Measurements from ENCODE around the gene CHST8. TPM values are rescaled to one million over a fixed set of nuclear protein-coding genes. Genes with fewer than 3 reads are reported as not detected.

Gene CHST8
- total RNA-seq, 1 donor from 2014 or later = 14.0 TPM

DNA sequence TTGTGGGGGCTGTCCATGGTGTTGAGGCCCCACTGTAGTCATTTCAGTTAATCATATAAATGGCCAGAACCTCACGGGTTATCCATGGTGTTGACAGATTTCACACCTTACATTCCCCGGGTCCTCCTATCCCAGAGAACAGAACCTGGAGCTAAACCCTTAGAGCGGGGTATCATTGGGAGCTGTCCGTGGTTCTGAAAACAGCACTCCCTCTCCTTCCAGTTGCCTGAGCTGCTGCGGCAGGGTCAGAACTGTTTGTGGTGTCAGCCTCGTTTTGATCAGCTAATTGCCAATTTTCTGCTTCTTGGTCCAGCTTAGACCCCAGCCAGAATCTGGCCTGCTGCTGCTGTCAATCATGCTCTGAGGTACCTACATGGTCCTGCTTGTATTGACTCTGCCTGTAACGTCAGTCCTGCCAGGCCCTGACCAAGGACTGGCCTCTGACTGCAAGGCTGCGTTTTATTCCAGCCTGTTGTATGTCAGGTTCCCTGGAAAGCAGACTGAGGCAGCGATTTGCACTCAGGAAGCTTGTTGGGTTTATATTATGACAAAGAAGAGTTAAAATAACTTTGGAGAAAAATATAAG, 119.2 kb downstream of the CHST8 start:
- DNase-seq = no peak

DNA sequence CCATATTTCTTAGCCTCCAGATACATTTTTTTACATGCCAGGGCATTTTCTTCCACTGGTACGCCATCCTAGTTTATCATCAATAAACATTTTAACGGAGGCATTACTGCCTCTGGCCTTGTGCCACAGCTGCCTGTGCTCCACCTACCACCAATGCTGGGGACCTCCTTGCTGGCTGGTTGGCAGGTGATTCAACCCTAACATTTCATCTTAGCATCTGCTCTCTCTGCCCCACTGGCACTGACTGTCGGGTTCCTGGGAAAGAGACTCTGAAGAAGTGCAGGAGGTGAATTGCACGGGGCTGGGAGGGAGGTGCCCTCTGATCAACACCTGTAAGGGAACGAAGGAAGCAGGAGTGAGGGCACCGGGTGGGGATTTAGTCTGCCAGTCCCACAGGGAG, 123.5 kb downstream of the CHST8 start:
- DNase-seq = no peak

DNA sequence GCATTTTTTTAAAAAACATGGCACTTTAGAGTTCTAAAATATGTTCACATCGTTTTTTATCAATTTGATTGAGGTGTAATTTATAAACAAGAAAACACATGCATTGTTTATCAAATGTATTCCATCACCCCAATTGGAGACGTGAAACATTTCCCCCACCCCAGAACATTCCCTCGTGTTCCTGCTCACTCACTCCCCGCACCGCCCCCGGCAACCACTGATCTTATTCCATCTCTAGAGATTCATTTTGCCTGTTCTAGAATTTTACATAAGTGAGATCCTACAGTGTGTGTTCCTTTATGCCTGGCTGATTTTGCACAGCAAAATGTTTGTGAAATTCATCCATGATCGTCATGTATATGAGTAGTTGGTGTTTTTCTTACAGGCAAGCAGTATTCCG, 124.4 kb downstream of the CHST8 start:
- DNase-seq = no peak

DNA sequence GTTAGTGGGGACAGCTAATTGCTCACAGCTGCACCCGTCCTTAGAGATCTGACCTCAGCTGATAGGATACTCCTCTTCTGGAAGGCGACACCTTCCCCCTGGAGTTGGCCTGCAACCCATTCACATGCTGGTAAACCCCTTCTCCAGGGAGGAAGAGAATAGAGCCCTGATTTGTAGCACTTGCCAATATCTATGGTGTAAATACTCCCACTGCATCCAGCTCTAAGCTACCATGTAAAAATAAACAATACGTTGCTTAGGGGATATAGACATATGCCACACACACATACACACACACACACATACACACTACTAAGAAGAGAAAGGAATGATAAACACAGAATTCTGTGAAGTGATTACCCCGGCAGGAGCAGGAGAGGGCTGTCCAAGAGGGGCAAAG, 125.5 kb downstream of the CHST8 start:
- DNase-seq = no peak

DNA sequence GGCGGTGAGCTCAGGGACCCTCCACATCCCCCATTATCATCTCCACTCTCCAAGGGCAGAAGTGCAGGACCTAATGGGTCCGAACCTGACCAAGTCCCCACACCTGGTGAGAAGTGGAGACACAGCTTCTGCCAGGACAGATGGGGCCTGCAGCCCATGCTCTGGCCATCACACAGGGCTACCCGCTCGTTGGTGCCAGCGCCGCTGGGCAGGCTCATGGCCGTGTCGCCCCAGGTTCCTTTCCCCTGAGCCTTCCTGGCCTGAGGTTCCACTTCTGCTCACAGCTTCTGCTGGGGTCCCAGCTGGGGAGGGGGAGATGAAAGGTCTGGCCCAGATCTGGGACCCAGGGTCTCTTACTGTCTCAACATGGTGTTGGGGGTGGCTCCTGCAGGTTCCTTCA, 126.5 kb downstream of the CHST8 start:
- DNase-seq = no peak

DNA sequence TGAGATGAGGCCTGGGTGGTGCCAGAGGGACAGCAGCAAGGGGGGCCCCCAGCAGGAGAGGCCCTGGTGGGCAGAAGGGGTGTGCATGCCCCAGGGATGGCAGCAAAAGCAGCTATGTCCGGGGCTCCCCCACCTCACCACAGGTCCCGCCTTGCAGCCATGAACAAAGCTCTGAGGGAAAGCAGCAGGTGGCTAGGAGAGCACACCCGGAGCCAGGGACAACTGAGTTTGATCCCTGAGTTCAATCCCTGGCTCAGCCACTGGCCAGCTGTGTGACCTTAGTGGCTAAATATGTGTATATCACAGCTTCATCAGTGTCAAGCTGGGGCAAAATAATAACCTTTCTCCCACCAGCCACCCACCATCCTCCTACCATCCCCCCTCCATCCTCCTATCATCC, 127.3 kb downstream of the CHST8 start:
- DNase-seq = no peak

DNA sequence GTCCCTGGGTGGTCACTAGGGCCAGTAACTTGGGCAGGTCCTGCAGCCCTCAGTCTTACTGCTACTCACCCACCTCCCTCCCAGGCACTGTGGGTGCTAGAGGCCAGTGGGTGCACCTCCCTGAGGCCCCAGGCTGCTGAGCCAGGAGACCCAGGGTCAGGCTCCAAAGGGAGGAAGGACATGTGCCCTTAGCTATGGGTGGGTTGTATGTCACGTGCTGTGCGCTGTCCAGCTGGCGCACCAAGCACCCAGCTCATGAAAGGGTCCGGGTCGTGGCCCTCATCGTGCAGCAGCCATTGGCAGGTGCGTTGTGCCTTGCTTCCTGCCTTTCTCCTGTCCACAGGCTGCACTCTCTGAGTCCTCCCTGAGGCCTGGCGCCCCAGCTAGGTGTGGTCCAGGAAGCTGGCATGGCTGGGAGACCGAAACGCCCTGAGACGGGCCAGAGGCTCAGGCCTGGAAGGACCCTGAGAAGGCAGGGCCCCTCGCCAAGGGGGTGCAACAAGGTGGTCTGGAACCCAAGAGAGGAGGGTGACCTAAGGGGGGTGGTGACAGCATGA, 127.9 kb downstream of the CHST8 start:
- DNase-seq = no peak

DNA sequence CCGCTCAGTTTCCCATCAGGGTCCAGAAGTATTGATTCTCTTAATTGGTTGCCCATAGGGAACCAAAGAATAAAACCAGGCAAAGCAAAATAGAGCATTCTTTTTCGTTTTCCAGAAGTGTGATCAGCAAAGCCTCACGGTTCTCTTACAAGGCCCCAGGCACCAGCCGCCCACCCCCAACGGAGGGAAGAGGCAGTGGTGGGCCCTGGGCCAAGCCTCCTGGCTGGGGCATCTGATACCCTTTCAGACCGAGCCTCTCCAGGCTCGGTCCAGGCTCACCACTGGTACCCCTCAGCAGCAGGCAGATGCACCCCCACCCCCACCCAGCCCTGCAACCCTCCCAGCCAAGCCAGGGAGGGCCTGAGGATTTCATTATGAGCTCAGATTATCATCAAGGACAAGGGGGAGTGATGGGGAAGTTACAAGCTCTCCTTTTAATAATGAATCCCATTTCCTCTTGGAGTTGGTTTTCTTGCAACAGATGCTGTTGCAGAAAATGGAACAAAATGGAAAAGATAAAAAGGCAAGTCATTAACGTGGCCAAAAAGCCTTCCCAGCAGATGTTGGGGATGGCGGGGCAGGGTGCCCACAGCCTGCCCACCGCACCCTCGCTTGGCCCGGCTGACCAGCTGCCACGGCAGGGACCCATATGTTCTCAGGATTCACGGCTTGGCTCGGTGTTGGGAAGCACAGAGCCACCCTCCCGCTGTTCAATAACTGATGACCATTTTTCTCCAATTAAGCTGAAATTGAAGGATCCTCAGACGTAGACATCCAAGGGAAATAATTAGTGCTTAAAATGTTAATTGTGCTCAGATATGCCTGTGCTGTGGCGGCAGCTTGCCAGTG, 129.1 kb downstream of the CHST8 start:
- DNase-seq = no peak

- DNase-seq = no peak
Observed at GRCh38 chr19:33751436-33751770, 129.7 kb downstream of the CHST8 start.

DNA sequence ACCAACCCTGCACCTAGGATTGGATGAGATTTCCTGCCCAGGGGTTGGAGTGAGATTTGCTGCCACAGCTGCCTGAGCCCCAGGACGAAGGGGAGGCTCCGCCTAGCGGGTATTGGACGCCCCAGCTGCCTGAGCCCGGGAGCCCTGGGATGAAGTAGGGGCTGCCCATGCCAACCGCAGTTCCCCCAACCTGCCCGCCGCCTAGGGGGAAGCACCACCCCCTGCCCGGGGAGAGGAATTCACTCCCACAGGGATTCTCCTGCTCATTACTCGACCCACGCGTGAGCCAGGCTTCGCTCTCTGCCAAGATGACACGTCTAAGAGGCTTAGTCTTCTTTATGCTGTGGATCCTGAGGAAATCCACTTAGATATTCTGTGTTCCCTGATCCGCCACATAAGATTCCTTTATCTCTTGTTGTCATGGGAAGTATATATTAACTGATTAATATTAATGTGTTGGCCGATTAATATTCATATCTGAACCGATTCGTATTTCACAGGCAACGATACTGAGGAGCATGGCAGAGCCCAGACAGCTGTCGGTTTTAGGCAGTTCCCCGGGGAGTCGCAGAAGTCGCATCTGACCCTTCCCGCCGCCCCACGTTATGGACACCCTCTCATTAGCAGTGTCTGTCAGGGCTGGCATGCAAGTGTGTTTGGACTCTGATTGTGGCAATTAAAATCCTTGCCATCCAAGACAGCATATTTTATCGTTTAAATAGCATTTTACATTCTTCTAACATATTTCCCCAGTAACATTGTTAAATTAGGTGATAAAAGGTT, 130.5 kb downstream of the CHST8 start:
- DNase-seq = no peak

DNA sequence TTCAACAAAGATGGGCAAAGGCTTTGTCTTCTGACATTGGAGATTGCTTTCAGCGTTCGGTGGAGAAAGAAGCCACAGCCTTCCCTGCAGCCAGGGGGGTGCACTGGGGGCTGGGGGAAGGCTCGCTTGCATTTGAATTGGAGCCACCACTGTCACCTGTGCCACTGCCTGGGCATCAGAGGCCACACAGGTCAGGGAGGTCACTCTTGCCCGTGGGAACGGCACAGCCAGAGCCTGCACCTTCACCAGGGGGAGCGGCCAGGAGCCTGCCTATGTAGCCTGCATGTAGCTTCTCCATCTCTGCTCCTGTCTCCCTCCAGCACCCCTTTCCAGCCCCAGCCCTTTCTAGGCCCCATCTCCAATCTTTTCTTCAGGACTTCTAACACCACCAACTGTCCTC, 131.2 kb downstream of the CHST8 start:
- no peak for DNase-seq

DNA sequence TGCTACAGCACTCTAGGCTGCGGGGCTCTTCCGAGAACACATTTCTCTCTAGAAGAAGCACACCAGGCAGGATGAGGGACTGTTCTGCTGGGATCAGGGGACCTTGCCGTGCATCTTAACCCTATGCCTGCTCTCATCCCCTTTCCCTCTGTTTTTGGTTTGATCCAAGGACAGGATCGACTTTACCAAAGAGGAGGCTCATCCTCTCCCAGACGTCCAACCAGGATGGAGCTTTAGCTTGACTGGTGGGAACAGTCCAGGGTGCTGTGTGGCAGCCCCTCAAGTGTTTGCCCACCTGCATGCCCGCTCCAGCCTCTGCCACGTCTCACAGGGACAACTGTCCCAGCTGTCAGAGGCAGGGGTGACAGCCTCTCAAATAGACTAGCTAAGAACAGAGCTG, 132.6 kb downstream of the CHST8 start:
- no peak for DNase-seq

- no peak for DNase-seq
Observed at GRCh38 chr19:33755099-33756035, 133.6 kb downstream of the CHST8 start.

DNA sequence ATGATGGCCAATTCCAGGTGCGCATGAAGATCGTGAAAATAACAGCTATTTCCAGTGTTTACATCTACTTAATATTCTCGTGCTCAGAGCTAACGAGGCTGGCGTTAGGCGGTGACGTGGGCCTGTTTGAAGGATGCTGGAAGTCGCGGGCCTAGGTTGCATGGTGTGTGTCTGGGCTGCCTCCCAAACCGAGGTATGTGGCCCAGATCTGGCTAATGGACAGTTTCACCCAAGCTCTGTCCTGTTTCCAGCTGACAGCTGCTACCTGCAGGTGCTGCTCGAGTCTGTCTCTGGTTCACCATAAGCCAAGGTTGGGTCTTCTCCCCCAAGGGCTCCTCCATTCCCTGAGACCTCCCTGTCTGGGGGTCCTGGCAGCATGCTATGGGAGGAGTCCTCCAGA, 134.4 kb downstream of the CHST8 start:
- DNase-seq = no peak

DNA sequence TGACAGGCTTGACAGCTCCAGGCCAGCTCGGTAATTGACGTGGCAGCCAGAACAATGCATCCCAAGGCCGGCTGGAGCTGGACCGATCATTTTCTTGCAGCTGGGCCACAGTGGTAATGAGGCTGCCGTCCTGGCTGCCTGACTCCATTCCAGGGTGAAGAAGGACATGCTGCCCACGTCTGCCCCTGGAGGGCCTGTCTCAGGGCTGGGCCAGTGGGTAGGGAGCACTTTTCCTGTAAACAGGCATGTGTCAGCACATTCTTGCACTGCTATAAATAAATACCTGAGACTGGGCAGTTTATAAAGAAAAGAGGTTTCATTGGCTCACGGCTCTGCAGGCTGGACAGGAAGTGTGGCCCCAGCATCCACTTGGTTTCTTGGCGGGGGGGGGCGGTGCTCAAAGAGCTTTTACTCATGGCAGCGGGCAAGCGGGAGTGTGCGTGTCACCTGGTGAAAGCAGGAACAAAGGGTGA, 136.8 kb downstream of the CHST8 start:
- DNase-seq = no peak

GRCh38 chr19:33759356-33759755, 137.6 kb downstream of the CHST8 start:
- DNase-seq = no peak

- DNase-seq = no peak
Observed at GRCh38 chr19:33763633-33764371, 142.0 kb downstream of the CHST8 start.

GRCh38 chr19:33766623-33767022, 144.9 kb downstream of the CHST8 start:
- no peak for DNase-seq

DNA sequence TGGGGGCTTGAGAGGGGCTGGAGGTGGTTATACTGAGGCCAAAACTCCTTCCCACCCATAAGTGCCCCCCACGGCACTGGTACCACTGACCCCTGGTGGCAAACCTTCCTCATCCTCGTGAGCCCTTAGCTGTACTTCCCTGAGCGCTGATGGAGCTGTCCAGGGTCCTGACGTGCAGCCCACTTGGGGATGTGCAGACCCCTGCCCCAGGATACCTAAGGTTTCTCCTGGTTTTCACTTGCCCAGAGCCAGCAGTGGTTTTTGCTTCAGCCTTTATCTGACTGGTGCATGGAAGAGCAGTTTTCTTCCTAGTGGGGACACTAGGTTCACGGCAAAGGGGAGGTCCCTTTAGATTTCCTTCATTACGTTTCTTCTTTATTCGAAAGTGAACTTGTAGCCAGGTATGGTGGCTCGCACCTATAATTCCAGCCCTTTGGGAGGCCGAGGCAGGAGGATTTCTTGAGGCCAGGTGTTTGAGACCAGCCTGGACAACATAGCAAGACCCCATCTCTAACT, 146.2 kb downstream of the CHST8 start:
- DNase-seq = no peak

DNA sequence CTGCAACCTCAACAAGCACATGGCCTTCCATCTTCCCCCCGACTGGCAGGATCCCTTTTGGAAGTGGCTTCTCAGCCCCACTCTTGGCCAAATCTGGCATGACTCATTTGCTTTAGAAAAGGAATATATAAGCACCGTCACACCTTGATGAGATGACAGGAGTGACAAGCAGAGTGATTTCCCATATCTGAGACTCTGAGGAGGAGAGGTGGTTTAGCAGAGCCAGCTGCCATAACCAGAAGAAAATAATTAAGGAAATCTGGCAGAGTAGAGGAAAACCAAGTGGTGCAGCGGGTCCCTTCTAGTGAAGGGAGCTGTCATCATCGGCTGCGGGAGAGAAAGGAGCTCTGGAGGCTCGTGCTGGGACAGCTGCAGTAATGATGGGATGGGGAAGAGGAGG, 147.5 kb downstream of the CHST8 start:
- no peak for DNase-seq

GRCh38 chr19:33770107-33770506, 148.4 kb downstream of the CHST8 start:
- no peak for DNase-seq
